HG02763 (cell line): ENCODE results near the gene BRD9.
"Not testable (repeated sequence)": the region's sequence is repeated elsewhere in the genome, so short reads cannot be mapped to it uniquely, and the experiment has no call there.

Source experiments
- ATAC-seq: cut with Tn5 transposase; IDR thresholded peaks from one replicate; pipeline ENCODE4 v1.9.1; 2021; ENCODE audit warnings: mild to moderate bottlenecking, moderate library complexity; ENCODE audit not compliant: unreplicated experiment

BRD9 gene

DNA sequence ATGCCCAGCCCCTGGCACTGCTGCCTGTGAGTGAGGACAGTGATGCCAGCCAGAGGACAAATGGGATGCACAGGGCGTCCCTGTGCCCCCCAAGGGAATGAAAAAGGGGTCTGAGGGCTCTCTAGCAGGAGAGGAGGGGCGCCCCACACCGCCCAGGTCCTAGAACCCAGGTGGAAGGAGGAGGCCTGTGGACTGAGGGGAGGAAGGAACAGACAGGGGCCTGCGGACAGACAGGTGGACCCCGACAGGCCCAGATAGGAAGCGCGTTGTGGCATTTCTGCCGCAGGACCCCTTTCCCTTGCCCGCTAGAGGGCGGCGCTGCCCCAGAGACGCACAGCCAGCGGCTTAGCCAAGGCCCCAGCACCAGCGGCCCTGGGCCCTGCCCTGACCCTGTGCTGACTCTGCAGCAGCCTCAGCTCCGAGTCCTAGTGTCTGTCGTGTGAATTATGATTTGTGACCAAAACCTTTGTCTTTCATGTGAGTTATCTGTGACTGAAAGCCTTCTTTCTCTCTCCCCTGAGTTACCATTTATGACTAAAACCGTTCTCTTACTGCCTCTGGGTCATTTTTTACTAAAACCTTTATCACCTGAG lies 30.8 kb upstream of the BRD9 start:
- no peak for ATAC-seq

DNA sequence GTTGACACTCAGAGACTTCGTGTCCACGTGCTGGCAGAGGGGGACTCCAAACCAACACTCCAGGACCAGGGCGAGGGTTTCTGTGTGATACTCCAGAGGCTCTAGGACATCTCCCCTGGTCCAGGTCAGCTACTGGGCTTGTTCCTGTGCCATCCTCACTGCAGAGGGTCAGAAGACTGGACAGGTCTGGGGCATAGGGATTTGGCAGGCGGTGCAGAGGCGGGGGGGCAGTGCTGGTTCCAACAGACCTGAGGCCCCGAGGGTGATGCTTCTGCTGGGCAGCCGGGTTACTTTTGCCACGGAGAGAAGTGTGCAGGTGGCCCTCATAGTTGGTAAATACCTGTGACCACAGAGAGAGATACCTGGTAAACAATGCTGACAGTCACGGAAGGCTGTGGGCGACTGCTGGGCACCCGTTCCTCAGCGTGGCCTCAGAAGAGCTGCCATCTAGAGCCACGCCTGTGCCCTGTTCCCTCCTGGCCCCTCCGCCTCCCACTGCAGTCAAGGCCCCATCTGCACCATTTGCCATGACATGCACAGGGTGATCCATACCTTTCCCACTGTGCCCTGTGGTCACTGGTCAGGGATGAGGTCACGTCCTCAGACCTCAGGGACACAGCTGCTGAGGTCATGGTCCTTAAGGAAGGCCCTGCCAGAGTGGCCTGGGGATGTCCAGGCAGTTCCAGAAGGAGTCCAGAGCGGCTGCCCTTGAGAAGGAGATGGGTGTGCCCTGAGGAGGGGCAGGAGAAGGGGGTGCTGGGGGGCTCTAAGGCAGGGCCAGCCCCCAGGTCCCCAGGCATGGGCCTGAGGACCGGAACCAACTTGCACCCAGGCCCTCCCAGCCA lies 30.1 kb upstream of the BRD9 start:
- no peak for ATAC-seq

DNA sequence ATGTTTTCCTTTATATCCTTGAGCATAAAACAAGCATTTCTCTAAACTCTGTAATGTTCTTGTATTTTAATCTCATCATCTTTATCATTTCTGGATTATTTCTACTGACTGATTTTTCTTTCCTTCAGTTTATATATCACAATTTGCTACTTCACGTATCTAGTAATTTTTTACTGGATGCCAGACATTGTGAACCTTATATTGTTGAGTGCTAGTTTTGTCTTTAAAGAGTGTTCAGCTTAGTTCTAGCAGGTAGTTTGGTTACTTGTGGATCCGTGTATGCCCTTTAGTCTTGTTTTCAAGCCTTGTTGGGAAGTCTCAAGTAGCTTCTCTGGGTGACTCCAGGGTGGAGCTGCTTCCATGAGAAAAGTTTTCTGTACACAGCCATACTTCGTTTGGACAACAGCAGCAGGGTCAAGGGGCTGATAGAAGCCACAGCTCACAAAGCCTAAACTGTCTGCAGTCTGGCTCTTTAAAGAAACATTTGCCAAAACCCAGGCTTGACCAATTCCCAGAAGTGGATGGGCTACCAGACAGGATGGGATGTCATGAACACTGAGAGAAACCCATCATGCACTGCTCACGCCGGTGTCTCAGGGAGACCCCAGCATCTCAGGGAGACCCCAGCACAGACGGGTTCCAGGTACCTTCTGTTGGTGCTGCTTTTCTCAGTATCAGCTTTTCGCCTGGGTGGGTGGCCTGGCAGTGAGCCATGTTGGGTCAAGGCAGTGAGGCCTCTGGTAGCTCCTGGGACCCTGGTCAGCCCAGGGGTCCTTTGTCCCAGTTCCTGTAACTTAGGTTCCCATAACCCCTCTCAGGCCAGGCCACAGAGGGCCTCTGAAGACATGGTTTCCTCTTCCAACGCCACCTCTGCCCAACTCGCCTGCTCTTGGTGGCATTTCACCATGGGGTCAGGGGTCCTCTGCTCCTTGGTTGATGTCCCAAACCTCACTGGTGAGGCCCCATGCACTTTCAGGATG lies 29.1 kb upstream of the BRD9 start:
- no peak for ATAC-seq

DNA sequence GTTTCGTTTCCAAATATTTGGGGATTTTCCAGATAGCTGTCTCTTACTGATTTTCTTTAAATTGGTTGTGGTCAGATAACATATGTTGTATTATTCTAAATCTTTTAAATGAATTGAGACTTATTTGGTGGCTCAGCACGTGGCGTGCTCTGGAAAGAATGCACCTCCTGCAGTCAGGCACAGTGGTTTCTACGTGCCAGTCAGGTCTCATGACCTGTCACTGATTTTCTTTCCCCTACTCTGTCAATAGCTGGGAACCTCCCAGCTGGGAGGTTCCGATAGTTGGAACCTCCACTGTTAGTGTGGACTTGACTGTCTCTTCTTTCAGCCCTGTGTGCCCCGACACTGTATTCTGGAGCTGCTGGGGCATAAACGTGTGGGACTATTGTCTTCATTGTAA lies 27.7 kb upstream of the BRD9 start:
- ATAC-seq = no peak

DNA sequence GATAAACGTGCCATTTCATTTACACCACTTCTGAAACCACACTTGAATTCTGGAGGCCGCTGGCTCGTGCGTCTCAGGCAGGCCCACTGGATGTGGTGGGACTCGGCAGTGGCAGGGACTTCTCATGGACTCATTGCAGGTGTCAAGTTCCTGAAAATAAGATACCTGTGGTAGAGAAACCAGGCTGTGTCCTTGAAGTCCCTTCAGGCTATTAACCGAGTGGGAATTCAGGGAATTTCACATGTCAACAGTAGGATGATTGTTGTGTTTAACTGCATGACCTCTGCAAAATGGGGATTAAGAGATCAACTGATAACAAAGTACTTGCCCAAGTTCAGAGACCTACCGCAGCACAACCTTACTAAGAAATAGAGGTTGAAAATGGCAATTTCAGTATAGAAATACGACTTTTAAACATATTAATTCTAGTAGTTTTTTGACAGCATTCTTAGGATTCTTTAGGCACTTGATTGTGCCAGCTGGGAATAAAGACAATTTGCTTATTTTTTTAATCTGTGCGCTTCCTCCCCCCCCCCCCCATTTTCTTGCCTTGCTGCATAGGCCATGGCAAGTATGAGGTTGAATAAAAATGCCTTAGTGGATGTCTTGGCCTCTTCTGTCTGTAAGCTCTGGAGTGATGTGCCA lies 26.9 kb upstream of the BRD9 start:
- ATAC-seq = no peak

DNA sequence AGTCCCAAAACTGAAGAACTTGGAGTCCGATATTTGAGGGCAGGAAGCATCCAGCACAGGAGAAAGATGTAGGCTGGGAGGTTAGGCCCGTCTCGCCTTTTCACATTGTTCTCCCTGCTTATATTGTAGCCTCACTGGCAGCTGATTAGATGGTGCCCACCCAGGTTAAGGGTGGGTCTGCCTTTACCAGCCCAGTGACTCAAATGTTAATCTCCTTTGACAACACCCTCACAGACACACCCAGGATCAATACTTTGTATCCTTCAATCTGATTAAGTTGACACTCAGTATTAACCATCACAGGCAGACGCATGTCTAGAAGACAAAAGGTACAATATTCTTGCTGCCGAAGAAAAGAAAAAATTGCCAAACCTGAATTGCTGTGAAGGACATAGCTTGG lies 26.1 kb upstream of the BRD9 start:
- not testable (repeated sequence) for ATAC-seq

DNA sequence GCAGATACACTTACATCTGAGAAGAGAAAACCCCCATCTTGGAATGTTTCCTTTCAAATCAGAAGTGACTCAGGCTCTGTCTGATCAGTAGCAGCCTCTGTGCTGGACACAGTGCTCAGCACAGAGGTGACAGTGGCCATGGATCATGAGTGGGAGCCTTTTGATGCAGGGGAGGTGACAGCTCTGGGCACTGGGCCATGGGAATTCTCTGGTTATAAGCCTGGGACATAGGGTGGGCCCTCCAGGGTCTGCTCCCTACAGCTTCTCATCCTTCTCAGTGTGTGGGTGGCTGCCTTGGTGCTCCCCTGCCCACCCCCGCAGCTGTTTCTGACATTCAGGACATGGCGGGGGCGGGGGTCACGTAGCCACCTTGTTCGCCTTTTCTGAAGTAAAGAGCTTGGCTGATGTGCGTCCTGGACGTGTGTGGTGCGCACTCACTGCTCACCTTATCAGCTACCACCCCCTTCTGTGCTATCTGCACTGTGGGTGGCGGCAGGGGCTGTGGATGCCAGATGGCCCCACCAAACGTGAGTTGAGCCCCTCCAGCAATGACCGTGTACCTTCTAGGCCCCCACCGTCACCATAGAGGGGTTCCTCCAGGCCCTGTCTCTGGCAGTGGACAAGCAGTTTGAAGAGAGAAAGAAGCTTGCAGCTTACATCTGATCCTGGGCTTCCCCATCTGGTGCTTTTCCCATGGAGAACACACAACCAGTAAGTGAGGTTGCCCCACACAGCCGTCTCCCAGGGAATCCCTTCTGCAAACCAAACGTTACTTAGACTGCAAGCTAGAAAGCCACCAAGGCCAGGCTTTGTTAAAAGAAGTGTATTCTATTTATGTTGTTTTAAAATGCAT lies 24.1 kb upstream of the BRD9 start:
- ATAC-seq = no peak

DNA sequence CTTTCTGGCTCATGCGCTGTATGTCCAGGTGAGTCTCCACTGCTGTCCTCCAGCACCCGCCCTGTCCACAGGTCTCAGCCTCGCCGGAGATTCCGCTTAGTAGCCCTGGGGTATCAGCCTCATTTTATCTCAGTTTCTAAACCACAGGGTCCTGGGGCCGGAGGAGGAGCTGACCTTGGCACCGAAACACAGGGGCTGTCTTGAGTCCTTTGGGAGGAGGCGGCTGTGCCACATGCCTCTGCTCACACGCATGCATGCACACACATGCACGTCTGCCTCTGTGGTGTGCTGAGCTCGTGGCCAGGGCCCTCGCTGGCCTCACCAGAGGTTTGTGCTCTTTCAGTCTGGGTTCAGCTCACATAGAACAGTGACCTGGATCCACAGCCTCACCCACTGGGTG lies 23.3 kb upstream of the BRD9 start:
- ATAC-seq = no peak

DNA sequence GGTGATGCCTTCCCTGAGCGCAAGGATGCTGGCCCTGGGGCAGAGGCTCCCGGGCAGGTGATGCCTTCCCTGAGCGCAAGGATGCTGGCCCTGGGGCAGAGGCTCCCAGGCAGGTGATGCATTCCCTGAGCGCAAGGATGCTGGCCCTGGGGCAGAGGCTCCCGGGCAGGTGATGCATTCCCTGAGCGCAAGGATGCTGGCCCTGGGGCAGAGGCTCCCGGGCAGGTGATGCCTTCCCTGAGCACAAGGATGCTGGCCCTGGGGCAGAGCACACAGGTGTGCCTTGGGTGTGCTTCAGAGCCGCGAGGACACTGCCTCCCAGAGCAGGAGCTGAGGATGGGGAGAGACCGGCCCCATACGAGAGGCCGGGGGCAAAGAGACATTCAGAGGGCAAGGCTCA lies 22.7 kb upstream of the BRD9 start:
- not testable (repeated sequence) for ATAC-seq

DNA sequence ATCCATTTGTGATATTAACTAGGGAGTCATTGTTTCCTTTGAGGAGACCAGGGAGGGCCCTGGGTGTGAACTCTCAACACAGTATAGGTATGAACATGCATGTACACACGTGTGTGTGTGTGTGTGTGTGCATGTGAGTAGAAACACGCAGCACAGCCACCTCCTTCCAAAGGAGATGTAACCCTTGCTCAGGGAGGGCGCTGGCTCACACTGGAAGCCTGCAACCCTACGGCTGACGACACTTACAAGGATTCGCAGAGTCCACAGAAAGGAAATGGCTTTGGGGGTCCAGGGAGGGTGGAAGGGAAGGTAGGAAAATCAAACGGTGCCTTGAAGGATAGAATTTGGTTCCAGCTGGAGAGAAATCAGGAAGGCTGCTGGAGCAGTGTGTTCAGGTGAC lies 22.0 kb upstream of the BRD9 start:
- no peak for ATAC-seq

DNA sequence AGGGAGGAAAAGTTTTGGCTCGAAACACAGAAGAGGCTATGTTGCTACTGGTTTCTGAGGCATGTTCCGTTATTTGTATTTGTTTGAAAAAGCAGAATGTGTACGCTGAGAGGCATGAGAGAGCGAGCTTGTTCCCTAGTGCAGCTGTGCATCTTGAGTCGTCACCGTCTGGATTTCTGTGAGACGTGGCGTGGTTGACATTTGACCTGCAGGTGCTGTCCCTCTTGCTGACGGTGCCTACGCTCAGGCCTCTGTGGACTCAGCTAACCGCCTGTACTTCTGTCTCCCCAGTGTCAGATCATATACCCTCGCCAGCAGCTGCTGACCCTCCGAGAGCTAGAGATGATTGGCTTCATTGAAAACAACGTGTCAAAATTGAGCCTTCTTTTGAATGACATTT lies 21.6 kb upstream of the BRD9 start:
- ATAC-seq = no peak

DNA sequence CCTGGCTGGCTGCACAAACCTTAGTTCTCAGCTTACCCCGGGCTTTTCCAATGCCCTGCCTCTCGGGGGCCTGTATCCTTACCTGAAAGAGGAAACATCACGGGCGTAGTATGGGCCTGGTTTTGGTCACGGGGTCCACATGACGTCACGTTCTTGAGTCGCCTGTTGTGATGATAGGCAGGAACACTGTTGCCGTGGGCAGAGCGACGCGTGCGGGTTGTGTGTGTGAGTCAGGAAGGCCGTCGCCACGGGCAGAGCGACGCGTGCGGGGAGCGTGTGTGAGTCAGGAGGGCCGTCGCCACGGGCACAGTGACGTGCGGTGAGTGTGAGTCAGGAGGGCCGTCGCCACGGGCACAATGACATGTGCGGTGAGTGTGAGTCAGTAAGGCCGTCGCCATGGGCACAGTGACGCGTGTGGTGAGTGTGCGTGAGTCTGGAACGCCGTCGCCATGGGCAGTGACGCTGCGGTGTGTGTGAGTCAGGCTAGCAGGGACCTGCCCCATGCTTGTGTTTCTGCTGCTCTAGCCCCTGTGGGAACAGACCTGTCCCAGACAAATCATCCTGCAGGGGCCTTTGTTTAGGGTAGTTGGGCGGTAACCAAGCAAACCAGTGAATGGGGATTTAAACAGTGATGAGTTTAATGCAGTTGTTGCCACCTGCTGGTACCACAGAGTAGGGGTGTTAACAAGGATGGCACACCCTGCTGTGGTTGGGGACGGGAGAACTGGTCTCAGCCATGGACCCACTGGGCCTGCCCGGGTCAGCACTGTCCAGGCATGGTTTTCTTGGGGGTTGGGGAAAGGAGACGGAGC lies 19.9 kb upstream of the BRD9 start:
- ATAC-seq = no peak

DNA sequence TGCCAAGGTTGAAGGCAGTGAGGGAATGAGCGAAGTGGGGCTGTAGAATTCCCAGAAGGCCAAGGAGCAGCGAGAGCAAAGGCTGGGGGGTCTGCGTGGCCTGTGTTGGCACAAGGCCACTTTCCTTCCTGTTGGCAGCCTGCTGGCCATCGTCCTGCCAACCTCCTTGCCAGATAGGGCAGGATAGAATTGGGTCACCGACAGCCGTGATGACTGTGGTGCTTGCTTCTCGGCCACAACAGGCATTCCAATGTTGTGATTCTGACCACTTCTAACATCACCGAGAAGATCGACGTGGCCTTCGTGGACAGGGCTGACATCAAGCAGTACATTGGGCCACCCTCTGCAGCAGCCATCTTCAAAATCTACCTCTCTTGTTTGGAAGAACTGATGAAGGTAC lies 19.0 kb upstream of the BRD9 start:
- ATAC-seq = no peak

DNA sequence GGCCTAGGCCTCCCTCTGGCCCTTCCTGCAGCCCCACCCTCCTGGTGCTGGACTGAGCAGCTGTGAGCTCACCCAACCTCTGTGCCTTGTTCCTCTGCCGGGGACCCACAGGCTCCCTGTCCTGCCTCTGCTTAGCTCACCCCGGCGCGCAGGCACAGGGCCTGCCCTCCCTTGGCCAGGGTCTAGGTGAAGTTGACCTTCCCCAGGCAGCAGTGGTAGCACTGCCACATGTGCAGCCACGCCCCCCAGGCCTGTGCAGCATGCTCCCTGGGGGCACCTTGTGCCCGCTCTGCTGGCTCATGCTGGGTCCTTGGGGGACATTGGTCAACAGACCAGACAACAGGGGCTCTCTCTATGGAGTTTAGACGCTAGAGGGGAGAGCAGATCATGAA lies 18.2 kb upstream of the BRD9 start:
- ATAC-seq = no peak

DNA sequence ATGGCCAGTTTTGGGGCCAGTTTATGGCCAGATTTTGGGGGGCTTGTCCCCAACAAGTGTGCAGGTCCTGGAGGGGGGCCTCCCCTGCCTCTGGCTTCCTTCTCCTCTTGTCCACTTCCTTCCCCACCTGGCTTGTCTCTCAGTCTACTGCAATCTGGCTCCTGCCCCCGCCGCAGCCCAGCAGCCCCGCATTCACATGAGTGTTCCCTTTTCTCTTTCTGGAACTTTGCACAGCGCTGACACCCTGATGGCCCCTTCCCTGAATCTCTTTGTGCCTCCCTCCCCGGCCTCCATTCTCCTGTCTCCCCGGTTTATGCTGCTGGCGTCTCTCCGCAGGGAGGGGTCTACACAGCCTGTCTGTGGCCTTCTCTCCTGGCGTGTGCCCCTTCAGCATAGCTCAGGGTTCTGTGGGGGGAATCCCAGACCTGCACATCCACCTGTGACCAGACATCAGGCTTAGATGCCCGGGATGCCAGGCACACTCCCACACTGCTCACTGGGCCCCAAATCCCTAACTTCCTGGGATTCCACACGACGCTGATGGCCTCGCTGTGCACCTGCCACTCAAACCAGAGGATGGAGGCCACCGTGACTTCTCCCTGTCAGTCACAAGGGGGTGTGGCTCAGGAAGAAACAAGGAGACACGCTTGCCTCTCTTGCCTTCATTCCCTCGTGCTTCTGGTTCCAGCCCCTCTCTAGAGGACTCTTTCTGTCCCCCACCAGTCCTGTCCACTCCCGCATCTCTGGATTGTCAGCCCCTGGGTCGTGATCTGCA lies 17.6 kb upstream of the BRD9 start:
- no peak for ATAC-seq

DNA sequence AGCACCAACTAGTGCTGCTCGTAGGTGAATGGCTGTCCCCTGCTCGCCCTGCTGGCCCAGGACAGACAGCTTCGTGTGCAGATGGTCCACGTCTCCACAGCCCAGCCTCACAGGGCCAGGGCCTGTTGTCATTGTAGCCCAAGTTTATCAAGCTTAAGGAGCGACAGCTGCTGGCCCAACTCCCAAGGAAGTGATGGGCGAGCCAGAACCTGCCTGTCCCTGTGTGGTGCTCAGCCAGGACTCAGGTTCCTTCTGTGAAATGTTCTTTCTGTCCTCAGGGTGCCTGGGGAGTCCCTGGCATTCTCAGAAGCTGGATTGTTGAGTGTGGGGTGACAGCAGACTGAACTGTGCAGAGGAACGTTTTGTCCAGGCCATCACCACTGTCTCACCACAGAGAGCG lies 16.5 kb upstream of the BRD9 start:
- ATAC-seq = no peak

DNA sequence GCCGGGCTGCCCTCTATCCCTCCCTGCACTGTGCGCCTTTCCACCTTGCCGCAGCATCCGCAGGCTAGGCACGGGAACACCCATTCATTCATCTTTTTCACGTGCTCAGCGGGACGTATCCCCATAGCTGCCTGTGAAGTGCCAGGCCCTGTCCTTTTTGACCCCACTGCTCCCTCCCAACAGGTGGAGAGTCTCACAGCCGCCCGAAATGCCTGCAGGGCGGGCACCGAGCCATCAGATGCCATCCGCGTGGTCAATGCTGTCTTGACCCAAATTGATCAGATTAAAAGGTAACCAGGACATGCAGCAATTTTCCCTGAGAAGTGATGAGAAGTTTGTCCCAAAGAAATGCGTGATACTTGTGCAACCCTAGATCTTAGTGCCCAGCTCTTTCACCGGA lies 15.6 kb upstream of the BRD9 start:
- ATAC-seq = no peak

DNA sequence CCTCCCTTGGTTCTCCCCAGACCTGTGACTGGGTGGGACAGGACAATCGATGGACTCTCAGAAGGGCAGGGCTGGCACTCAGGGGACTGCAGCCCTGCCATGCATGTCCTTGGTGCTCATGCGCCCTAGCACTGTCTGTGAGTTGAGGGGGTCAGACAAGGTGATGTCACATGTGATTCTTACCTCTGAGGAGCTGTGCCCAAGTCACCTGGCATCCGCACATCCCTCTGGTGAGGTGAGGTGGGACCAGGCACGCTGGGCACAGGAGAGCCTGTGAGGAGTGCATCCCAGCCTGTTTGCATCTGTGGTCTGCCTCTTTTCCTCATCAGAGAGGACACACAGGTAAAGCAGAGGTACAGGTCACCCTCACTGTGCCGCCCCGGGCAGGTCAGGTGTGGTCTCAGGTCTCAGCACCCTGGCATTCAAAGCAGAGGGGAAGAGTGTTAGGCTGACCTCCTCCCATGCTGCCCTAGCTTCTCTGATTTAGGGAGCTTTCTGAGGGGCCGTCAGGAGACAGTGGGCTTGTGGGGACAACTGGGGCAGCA lies 14.8 kb upstream of the BRD9 start:
- ATAC-seq = no peak
